OCI-LY7 (cell line): ENCODE data around the gene VWA8. TPM values are rescaled to one million over a fixed set of nuclear protein-coding genes. Genes with fewer than 3 reads are reported as not detected.

Experiments used
- BruUV-seq: library from RNA; stranded (reverse); fragments of 400-500 nt; replicated peaks from 2 replicates; lab custom pipeline; 2021; lab: Mats Ljungman, UMichigan
- CTCF ChIA-PET: fragments of 300-600 bp; sonication (Branson Sonifier 250); formaldehyde crosslinking; loops from one replicate; lab custom pipeline; 2022; ENCODE audit warnings: antibody characterized with exemption; ENCODE audit not compliant: unreplicated experiment; lab: Charles Lee
- POLR2A ChIA-PET: fragments of 300-600 bp; sonication (Branson Sonifier 250); formaldehyde crosslinking; loops from one replicate; lab custom pipeline; 2022; ENCODE audit warnings: antibody characterized with exemption; lab: Charles Lee
- DNase-seq: peaks from one replicate; pipeline ENCODE4 v3.0.0-alpha.2; 2015; ENCODE audit warnings: low spot score
- H2AFZ ChIP-seq: fragments of 200-600 bp; sonication (generic), shearing (Covaris generic); 2 replicates; pipeline ENCODE4 v1.6.1; 2014; ENCODE audit warnings: mild to moderate bottlenecking, antibody characterized with exemption, low read length, moderate library complexity
- H3K27ac ChIP-seq: fragments of 200-600 bp; sonication (generic); 2 replicates; pipeline ENCODE4 v1.5.1; 2014; ENCODE audit warnings: mixed run types, low read depth, mild to moderate bottlenecking, moderate library complexity, low read length, inconsistent platforms; ENCODE audit not compliant: poor library complexity, severe bottlenecking
- H3K36me3 ChIP-seq: fragments of 200-600 bp; sonication (generic); 2 replicates; pipeline ENCODE4 v1.6.1; 2014; ENCODE audit warnings: mild to moderate bottlenecking, antibody characterized with exemption, low read length, moderate library complexity, mixed read lengths; ENCODE audit not compliant: insufficient read depth
- H3K4me1 ChIP-seq: fragments of 200-600 bp; sonication (generic); 2 replicates; pipeline ENCODE4 v1.5.1; 2014; ENCODE audit warnings: mild to moderate bottlenecking, low read length; ENCODE audit not compliant: insufficient read depth, poor library complexity, severe bottlenecking
- H3K4me2 ChIP-seq: fragments of 200-600 bp; sonication (generic); 2 replicates; pipeline ENCODE4 v1.6.1; 2014; ENCODE audit warnings: mild to moderate bottlenecking, low read length
- H3K4me3 ChIP-seq: fragments of 200-600 bp; sonication (generic); 2 replicates; pipeline ENCODE4 v1.5.1; 2014; ENCODE audit warnings: mild to moderate bottlenecking, low read depth, low read length; ENCODE audit not compliant: poor library complexity, severe bottlenecking
- H3K79me2 ChIP-seq: fragments of 200-600 bp; sonication (generic); 2 replicates; pipeline ENCODE4 v1.6.1; 2016; ENCODE audit warnings: low read depth, mild to moderate bottlenecking, low read length, moderate library complexity, mixed read lengths; ENCODE audit not compliant: insufficient read depth
- H3K9me2 ChIP-seq: fragments of 200-600 bp; sonication (generic); 2 replicates; pipeline ENCODE4 v1.6.1; 2016; ENCODE audit warnings: mild to moderate bottlenecking, low read length, mixed read lengths; ENCODE audit not compliant: insufficient read depth
- H3K9me3 ChIP-seq: fragments of 200-600 bp; sonication (generic); 2 replicates; pipeline ENCODE4 v1.6.1; 2014; ENCODE audit warnings: mild to moderate bottlenecking, mixed run types, low read length, mixed read lengths
- H4K20me1 ChIP-seq: fragments of 200-600 bp; sonication (generic); 2 replicates; pipeline ENCODE4 v1.6.1; 2014; ENCODE audit warnings: mild to moderate bottlenecking, antibody characterized with exemption, low read length, moderate library complexity, mixed read lengths; ENCODE audit not compliant: insufficient read depth
- CTCF ChIP-seq: fragments of 200-600 bp; sonication (generic); conservative IDR thresholded peaks from 2 replicates; pipeline ENCODE4 v1.5.1; 2014; ENCODE audit warnings: mild to moderate bottlenecking, antibody characterized with exemption, low read length, moderate library complexity, mixed read lengths
- EZH2phosphoT487 ChIP-seq: fragments of 200-600 bp; sonication (generic); IDR thresholded peaks from 2 replicates; pipeline ENCODE4 v1.6.1; 2018; ENCODE audit warnings: low read depth, borderline replicate concordance, mild to moderate bottlenecking, mixed run types, antibody characterized with exemption, low read length, moderate library complexity, mixed read lengths
- intact Hi-C: fragments of 100-400 bp; cut with micrococcal nuclease; formaldehyde crosslinking; loops from one replicate; pipeline ENCODE4 v1.10.0; 2022; ENCODE audit not compliant: unreplicated experiment
- total RNA-seq, 2 experiments: library from RNA; depleted of rRNA in 1 of 2; stranded (reverse); fragments of >200 nt in 1 of 2; shearing (Covaris generic) in 1 of 2; gene quantifications; 2 replicates each; pipeline ENCODE4 v1.2.3, GENCODE V29; 2014 to 2022

The VWA8 gene
- total RNA-seq, 2 experiments from 2014 or later, result 26.4 to 31.5 TPM

- Histone ChIP-seq H3K36me3 (peaks cover 5% of the 10 kb centered on the region; the same call in 1 of the 2 replicates), H3K4me1 (no peaks in the 10 kb centered on the region), H3K9me2 (no peaks in the 10 kb centered on the region), H2AFZ (no peak overlapping the region), H3K9me3 (no peaks in the 10 kb centered on the region), H3K79me2 (no peaks in the 10 kb centered on the region), H3K4me3 (no peak overlapping the region), H3K27ac (no peak overlapping the region), H4K20me1 (no peaks in the 10 kb centered on the region), H3K4me2 (no peak overlapping the region)
- TF ChIP-seq CTCF, result no peak
- TF ChIP-seq EZH2phosphoT487, result no peak
- ChIA-PET CTCF (no interaction called here), POLR2A (interaction anchor here (0.7 to 1.7 kb wide), 5 partner anchors 26 to 444 kb away, joined by 3 to 4 read pairs (median 3); no protein-coding TSS in a partner anchor)
- intact Hi-C loops, result loop anchor here (5.0 to 10.0 kb wide), 2 partner anchors 241 to 318 kb away; no protein-coding TSS in a partner anchor
- no TSS peak for BruUV-seq
- DNase-seq, result no peak
Observed at GRCh38 chr13:41666644-41667043, 294.3 kb downstream of the VWA8 start.

- H3K9me3 ChIP-seq, result no peaks in the 10 kb centered on the region
- BruUV-seq, result no TSS peak
- H3K36me3 ChIP-seq, result no peaks in the 10 kb centered on the region
- no peaks in the 10 kb centered on the region for H4K20me1 ChIP-seq
- DNase-seq, result no peak
- H3K4me3 ChIP-seq, result no peak overlapping the region
- H3K4me2 ChIP-seq, result no peak overlapping the region
- TF ChIP-seq EZH2phosphoT487 (no peak), CTCF (no peak)
- H2AFZ ChIP-seq, result no peak overlapping the region
- H3K9me2 ChIP-seq, result no peaks in the 10 kb centered on the region
- H3K79me2 ChIP-seq, result no peaks in the 10 kb centered on the region
- peaks cover 3% of the 10 kb centered on the region for H3K4me1 ChIP-seq
- intact Hi-C loops, result loop anchor here (10.0 kb wide), 1 partner anchor 324 kb away; no protein-coding TSS in a partner anchor
- H3K27ac ChIP-seq, result no peak overlapping the region
- ChIA-PET POLR2A (no interaction called here), CTCF (interaction anchor here (0.5 kb wide), 1 partner anchor 185 kb away, joined by 4 read pairs; no protein-coding TSS in a partner anchor)
Observed at GRCh38 chr13:41660411-41660810, 300.5 kb downstream of the VWA8 start.

- Histone ChIP-seq H3K27ac (no peak overlapping the region), H3K79me2 (no peaks in the 10 kb centered on the region), H3K36me3 (no peaks in the 10 kb centered on the region), H3K9me2 (no peaks in the 10 kb centered on the region), H4K20me1 (no peaks in the 10 kb centered on the region), H2AFZ (no peak overlapping the region), H3K9me3 (no peaks in the 10 kb centered on the region; the same call in 1 of the 2 replicates), H3K4me2 (no peak overlapping the region), H3K4me1 (peaks cover 24% of the 10 kb centered on the region), H3K4me3 (no peak overlapping the region)
- DNase-seq, result no peak
- intact Hi-C loops, result loop anchor here (10.0 kb wide), 1 partner anchor 583 kb away; no protein-coding TSS in a partner anchor
- CTCF ChIA-PET, result no interaction called here
- POLR2A ChIA-PET, result no interaction called here
- BruUV-seq, result no TSS peak
- peak; percentile 57 for TF ChIP-seq CTCF
- TF ChIP-seq EZH2phosphoT487, result no peak
Observed at GRCh38 chr13:41658057-41658661, 302.8 kb downstream of the VWA8 start.
